ENCODE data around the gene UNKL.

- TF ChIP-seq EZH2 (IDR thresholded peaks at IDR 0.05; ENCODE audit: insufficient read depth, poor library complexity, severe bottlenecking) (no peak), EZH2phosphoT487 (IDR thresholded peaks at IDR 0.05; ENCODE audit: insufficient read depth, low read depth) (no peak)
Observed at GRCh38 chr16:1450218-1450617, 35.7 kb upstream of the UNKL start.

All from GM23248 (cell line).